IMR-90 (cell line): Measurements from ENCODE around the gene PTPRN2.

ENCODE experiments used
- CHD1 ChIP-seq: IDR thresholded peaks from 2 replicates; pipeline ENCODE4 v1.6.1; 2012; ENCODE audit warnings: low read depth, low read length, improper control_type of control experiment
- MAFK ChIP-seq: IDR thresholded peaks from 2 replicates; pipeline ENCODE4 v1.6.1; 2012; ENCODE audit warnings: low read depth, low read length, improper control_type of control experiment
- POLR2A ChIP-seq: IDR thresholded peaks from 2 replicates; pipeline ENCODE4 v1.6.1; 2012; ENCODE audit warnings: mild to moderate bottlenecking, low read depth, low read length
- RAD21 ChIP-seq: IDR thresholded peaks from 2 replicates; pipeline ENCODE4 v1.6.1; 2012; ENCODE audit warnings: low read length, improper control_type of control experiment
- RCOR1 ChIP-seq: IDR thresholded peaks from 2 replicates; pipeline ENCODE4 v1.6.1; 2012; ENCODE audit warnings: mild to moderate bottlenecking, low read length, improper control_type of control experiment; ENCODE audit not compliant: insufficient replicate concordance
- TF ChIP-seq, protein P1 (sequence below): conservative IDR thresholded peaks from 2 replicates; pipeline ENCODE4 v1.5.1; 2012; ENCODE audit warnings: mild to moderate bottlenecking, low read depth, low read length, improper control_type of control experiment

- TF ChIP-seq MAFK = no peak
- no peak for TF ChIP-seq POLR2A
- TF ChIP-seq CHD1 = no peak
- TF ChIP-seq, protein P1, sequence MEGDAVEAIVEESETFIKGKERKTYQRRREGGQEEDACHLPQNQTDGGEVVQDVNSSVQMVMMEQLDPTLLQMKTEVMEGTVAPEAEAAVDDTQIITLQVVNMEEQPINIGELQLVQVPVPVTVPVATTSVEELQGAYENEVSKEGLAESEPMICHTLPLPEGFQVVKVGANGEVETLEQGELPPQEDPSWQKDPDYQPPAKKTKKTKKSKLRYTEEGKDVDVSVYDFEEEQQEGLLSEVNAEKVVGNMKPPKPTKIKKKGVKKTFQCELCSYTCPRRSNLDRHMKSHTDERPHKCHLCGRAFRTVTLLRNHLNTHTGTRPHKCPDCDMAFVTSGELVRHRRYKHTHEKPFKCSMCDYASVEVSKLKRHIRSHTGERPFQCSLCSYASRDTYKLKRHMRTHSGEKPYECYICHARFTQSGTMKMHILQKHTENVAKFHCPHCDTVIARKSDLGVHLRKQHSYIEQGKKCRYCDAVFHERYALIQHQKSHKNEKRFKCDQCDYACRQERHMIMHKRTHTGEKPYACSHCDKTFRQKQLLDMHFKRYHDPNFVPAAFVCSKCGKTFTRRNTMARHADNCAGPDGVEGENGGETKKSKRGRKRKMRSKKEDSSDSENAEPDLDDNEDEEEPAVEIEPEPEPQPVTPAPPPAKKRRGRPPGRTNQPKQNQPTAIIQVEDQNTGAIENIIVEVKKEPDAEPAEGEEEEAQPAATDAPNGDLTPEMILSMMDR = no peak
- no peak for TF ChIP-seq RAD21
- TF ChIP-seq RCOR1 = no peak
These were observed 423.2 kb downstream of the PTPRN2 start for GRCh38 chr7:158164101-158165095.
